B cell (primary cell): Measurements from ENCODE around the gene DKK3. TPM values are rescaled to one million over a fixed set of nuclear protein-coding genes. Genes with fewer than 3 reads are reported as not detected.

Experiments
- ATAC-seq: fragments of 200-7000 bp; cut with Tn5 transposase; one replicate; pipeline ENCODE4 v1.10.0; 2021; ENCODE audit warnings: low read depth, mild to moderate bottlenecking, moderate number of reproducible peaks, moderate library complexity
- CTCF ChIA-PET: fragments of 350-600 bp; sonication (Branson Sonifier 250); formaldehyde crosslinking; loops from one replicate; lab custom pipeline; 2021; ENCODE audit warnings: antibody characterized with exemption, inconsistent platforms; lab: Charles Lee
- POLR2A ChIA-PET: fragments of 350-600 bp; sonication (Branson Sonifier 250); formaldehyde crosslinking; loops from one replicate; lab custom pipeline; 2021; ENCODE audit warnings: antibody characterized with exemption; lab: Charles Lee
- DNase-seq: peaks from one replicate; pipeline ENCODE4 v3.0.0; 2013
- H2AFZ ChIP-seq: 2 replicates; pipeline ENCODE4 v1.6.1; 2012; ENCODE audit warnings: mild to moderate bottlenecking, low read depth, low read length; ENCODE audit not compliant: insufficient read depth, poor library complexity, severe bottlenecking
- H3K27ac ChIP-seq, 2 donors: 1 replicate in 1 of 2; 2 replicates in 1 of 2; pipeline ENCODE4 v1.5.1; 2012 to 2013; ENCODE audit warnings: low read length in 2 of 2, mild to moderate bottlenecking in 2 of 2, moderate library complexity in 1 of 2
- H3K27me3 ChIP-seq, 4 experiments: fragments of 200-600 bp in 1 of 4; sonication (generic) in 1 of 4; replicated peaks in 1 of 4; 1 replicate in 2 of 4; 2 replicates in 2 of 4; pipeline versions ENCODE4 v1.6.1 to v1.7.0; 2013 to 2016; ENCODE audit warnings: low read length in 3 of 4, mild to moderate bottlenecking in 2 of 4, mixed read lengths in 1 of 4, moderate library complexity in 1 of 4; ENCODE audit not compliant: insufficient read depth in 4 of 4, control insufficient read depth in 3 of 4; ENCODE audit errors: control extremely low read depth in 1 of 4
- H3K36me3 ChIP-seq, 2 experiments: replicated peaks in 1 of 2; 1 replicate in 1 of 2; 2 replicates in 1 of 2; pipeline versions ENCODE4 v1.6.1 to v1.7.1; 2013; ENCODE audit warnings: low read length in 1 of 2; ENCODE audit not compliant: insufficient read depth in 2 of 2, control insufficient read depth in 1 of 2; ENCODE audit errors: control extremely low read depth in 1 of 2, extremely low read depth in 1 of 2
- H3K4me1 ChIP-seq, 2 donors: fragments of 200-600 bp in 1 of 2; sonication (generic) in 1 of 2; 1 replicate in 1 of 2; 2 replicates in 1 of 2; pipeline versions ENCODE4 v1.5.1 to v1.6.1; 2013 to 2017; ENCODE audit warnings: low read length in 2 of 2; ENCODE audit not compliant: control insufficient read depth in 2 of 2, insufficient read depth in 2 of 2
- H3K4me2 ChIP-seq: replicated peaks from 2 replicates; pipeline ENCODE3; 2012; ENCODE audit warnings: mild to moderate bottlenecking, low read depth, low read length; ENCODE audit not compliant: poor library complexity, severe bottlenecking
- H3K4me3 ChIP-seq, 5 experiments: fragments of 200-600 bp in 1 of 5; sonication (generic) in 1 of 5; 1 replicate in 3 of 5; 2 replicates in 2 of 5; pipeline versions ENCODE4 v1.5.1 to v1.7.0; 2011 to 2016; ENCODE audit warnings: low read length in 4 of 5, mild to moderate bottlenecking in 4 of 5, low read depth in 2 of 5, control low read depth in 1 of 5, moderate library complexity in 1 of 5; ENCODE audit not compliant: insufficient read depth in 1 of 5; ENCODE audit errors: control extremely low read depth in 1 of 5, extremely low read depth in 1 of 5
- H3K79me2 ChIP-seq: fragments of 200-600 bp; sonication (generic); one replicate; pipeline ENCODE4 v1.6.0; 2016; ENCODE audit warnings: low read length; ENCODE audit not compliant: control insufficient read depth, insufficient read depth
- H3K9ac ChIP-seq: fragments of 200-600 bp; sonication (generic); 2 replicates; pipeline ENCODE4 v1.6.1; 2017; ENCODE audit warnings: mild to moderate bottlenecking, low read length, moderate library complexity
- H3K9me3 ChIP-seq, 3 donors: one replicate each; pipeline versions ENCODE4 v1.6.1 to v1.7.1; 2013; ENCODE audit warnings: low read length in 2 of 3; ENCODE audit not compliant: control insufficient read depth in 2 of 3, insufficient read depth in 1 of 3; ENCODE audit errors: control extremely low read depth in 1 of 3
- H4K20me1 ChIP-seq: 2 replicates; pipeline ENCODE4 v1.6.0; 2012; ENCODE audit warnings: mild to moderate bottlenecking, low read length; ENCODE audit not compliant: insufficient read depth, control insufficient read depth, poor library complexity, severe bottlenecking
- H3K27ac Mint-ChIP-seq: one replicate; pipeline ENCODE4 v1.8.0; 2021; ENCODE audit warnings: mixed read lengths
- H3K27me3 Mint-ChIP-seq: one replicate; pipeline ENCODE4 v1.8.0; 2021; ENCODE audit warnings: mixed read lengths
- H3K4me1 Mint-ChIP-seq: one replicate; pipeline ENCODE4 v1.8.0; 2021; ENCODE audit warnings: mixed read lengths
- H3K4me3 Mint-ChIP-seq: one replicate; pipeline ENCODE4 v1.8.0; 2021; ENCODE audit warnings: mixed read lengths
- H3K9me3 Mint-ChIP-seq: one replicate; pipeline ENCODE4 v1.8.0; 2022; ENCODE audit warnings: mixed read lengths; ENCODE audit not compliant: insufficient read depth
- EZH2 ChIP-seq: IDR thresholded peaks from 2 replicates; pipeline ENCODE4 v1.6.1; 2012; ENCODE audit warnings: borderline replicate concordance, low read depth, mild to moderate bottlenecking, moderate library complexity, low read length; ENCODE audit not compliant: insufficient read depth, poor library complexity, severe bottlenecking
- WGBS: methylation state at CpG from one replicate; pipeline ENCODE4 v1.1.5; 2013; ENCODE audit warnings: missing lambda C conversion rate; ENCODE audit not compliant: insufficient coverage; 5-methylcytosine and 5-hydroxymethylcytosine counted together
- intact Hi-C: fragments of 100-400 bp; cut with micrococcal nuclease; formaldehyde crosslinking; loops from one replicate; pipeline ENCODE4 v1.10.0; 2022
- polyA plus RNA-seq: library from polyadenylated mRNA; depleted of rRNA; stranded (reverse); fragments of >200 nt; gene quantifications from 2 replicates; pipeline ENCODE4 v1.2.3, GENCODE V29; 2012
- total RNA-seq, 2 donors: library from RNA; stranded (reverse); fragments of 120-200 nt in 1 of 2; gene quantifications; 1 replicate in 1 of 2; 2 replicates in 1 of 2; pipeline versions ENCODE4 v1.2.3 to v1.2.4, GENCODE V29; 2013 to 2022
- TF ChIP-seq, protein P1 (sequence below): fragments of 200-600 bp; IDR thresholded peaks from one replicate; pipeline ENCODE4 v1.8.0; 2022; ENCODE audit warnings: antibody characterized with exemption, mild to moderate bottlenecking

Gene DKK3
- total and polyA plus RNA-seq, 2 donors (not counting 1 experiment from before 2014, with no cell fraction given) = 0.33 TPM; not detected in 1

- ChIA-PET POLR2A (no interaction called here), CTCF (interaction anchor here (1.3 to 1.8 kb wide), 3 partner anchors 9 to 98 kb away, joined by 3 to 6 read pairs (median 4); no protein-coding TSS in a partner anchor)
- Mint-ChIP-seq H3K27ac (no peak overlapping the region), H3K4me3 (no peak overlapping the region), H3K9me3 (no peaks in the 10 kb centered on the region), H3K27me3 (no peaks in the 10 kb centered on the region), H3K4me1 (no peaks in the 10 kb centered on the region)
- H3K79me2 ChIP-seq = no peaks in the 10 kb centered on the region
- ATAC-seq (no peak), DNase-seq (no peak)
- no peak overlapping the region for H3K27ac ChIP-seq
- no CpG with 5 or more reads among the region's 2 CpGs for WGBS
- no peak overlapping the region for H3K9ac ChIP-seq
- TF ChIP-seq EZH2 = no peak
- TF ChIP-seq, protein P1, sequence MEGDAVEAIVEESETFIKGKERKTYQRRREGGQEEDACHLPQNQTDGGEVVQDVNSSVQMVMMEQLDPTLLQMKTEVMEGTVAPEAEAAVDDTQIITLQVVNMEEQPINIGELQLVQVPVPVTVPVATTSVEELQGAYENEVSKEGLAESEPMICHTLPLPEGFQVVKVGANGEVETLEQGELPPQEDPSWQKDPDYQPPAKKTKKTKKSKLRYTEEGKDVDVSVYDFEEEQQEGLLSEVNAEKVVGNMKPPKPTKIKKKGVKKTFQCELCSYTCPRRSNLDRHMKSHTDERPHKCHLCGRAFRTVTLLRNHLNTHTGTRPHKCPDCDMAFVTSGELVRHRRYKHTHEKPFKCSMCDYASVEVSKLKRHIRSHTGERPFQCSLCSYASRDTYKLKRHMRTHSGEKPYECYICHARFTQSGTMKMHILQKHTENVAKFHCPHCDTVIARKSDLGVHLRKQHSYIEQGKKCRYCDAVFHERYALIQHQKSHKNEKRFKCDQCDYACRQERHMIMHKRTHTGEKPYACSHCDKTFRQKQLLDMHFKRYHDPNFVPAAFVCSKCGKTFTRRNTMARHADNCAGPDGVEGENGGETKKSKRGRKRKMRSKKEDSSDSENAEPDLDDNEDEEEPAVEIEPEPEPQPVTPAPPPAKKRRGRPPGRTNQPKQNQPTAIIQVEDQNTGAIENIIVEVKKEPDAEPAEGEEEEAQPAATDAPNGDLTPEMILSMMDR = no peak
- H3K4me1 ChIP-seq = no peaks in the 10 kb centered on the region
- intact Hi-C loops = no loop called here
- no peak overlapping the region for H2AFZ ChIP-seq
- peaks cover 25 to 51% of the 10 kb centered on the region in 2 experiments for H3K36me3 ChIP-seq
- H4K20me1 ChIP-seq = no peaks in the 10 kb centered on the region
- no peaks in the 10 kb centered on the region for H3K27me3 ChIP-seq
- no peaks in the 10 kb centered on the region for H3K9me3 ChIP-seq
- H3K4me3 ChIP-seq = no peak overlapping the region
- H3K4me2 ChIP-seq = no peak overlapping the region
Measured at GRCh38 chr11:11946878-11947277, 61.5 kb downstream of the DKK3 start.

DNA sequence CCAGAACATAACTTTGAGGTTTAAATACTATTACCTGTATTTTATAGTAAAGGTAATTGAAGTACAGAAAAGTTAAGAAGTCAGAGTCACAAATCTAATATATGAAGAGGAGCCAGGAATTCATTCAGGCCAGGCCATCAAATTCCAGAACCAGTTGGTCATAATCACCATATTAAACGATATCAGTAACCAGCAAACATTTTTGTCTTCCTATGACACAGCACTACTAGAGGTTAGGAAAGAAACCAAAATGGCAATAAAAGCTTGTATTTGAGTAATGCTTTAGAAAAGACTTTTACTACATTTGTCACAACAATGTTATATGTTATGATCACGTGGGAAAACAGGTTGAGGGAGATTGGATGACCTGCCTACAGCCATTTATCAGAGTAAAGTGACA, 62.2 kb downstream of the DKK3 start:
- H3K9me3 ChIP-seq = no peaks in the 10 kb centered on the region
- intact Hi-C loops = no loop called here
- no peak overlapping the region for H3K27ac ChIP-seq
- Mint-ChIP-seq H3K4me3 (no peak overlapping the region), H3K9me3 (no peaks in the 10 kb centered on the region), H3K27me3 (no peaks in the 10 kb centered on the region), H3K4me1 (no peaks in the 10 kb centered on the region), H3K27ac (no peak overlapping the region)
- no peak overlapping the region for H3K9ac ChIP-seq
- ATAC-seq (no peak), DNase-seq (no peak)
- POLR2A ChIA-PET = no interaction called here
- no peak overlapping the region for H3K4me2 ChIP-seq
- no peak overlapping the region for H2AFZ ChIP-seq
- H3K36me3 ChIP-seq = peaks cover 21 to 48% of the 10 kb centered on the region in 2 experiments
- H3K27me3 ChIP-seq = no peaks in the 10 kb centered on the region
- no peaks in the 10 kb centered on the region for H3K79me2 ChIP-seq
- CTCF ChIA-PET = interaction anchor here (0.7 to 1.8 kb wide), 4 partner anchors 10 to 497 kb away, joined by 3 to 6 read pairs (median 4); no protein-coding TSS in a partner anchor
- no CpG with 5 or more reads among the region's 2 CpGs for WGBS
- no peaks in the 10 kb centered on the region for H4K20me1 ChIP-seq
- H3K4me1 ChIP-seq = no peaks in the 10 kb centered on the region
- TF ChIP-seq, protein P1 = no peak
- no peak for TF ChIP-seq EZH2
- H3K4me3 ChIP-seq = no peak overlapping the region
